ENCODE measurements around the gene ANKRD42.
"Not testable (repeated sequence)": the region's sequence is repeated elsewhere in the genome, so short reads cannot be mapped to it uniquely, and the experiment has no call there.

ANKRD42 gene

GRCh38 chr11:83249445-83249844 lies 55.9 kb downstream of the ANKRD42 start:
- peak in 1 of 4 experiments; percentile 2 for DNase-seq

GRCh38 chr11:83249972-83250593 lies 56.6 kb downstream of the ANKRD42 start:
- DNase-seq = peak; percentile 24 to 64 (median 43)

- DNase-seq = no peak
Observed at GRCh38 chr11:83252266-83252665, 58.8 kb downstream of the ANKRD42 start.

GRCh38 chr11:83252941-83253340 lies 59.4 kb downstream of the ANKRD42 start:
- DNase-seq = no peak

- no peak for DNase-seq
Observed at GRCh38 chr11:83255366-83255765, 61.9 kb downstream of the ANKRD42 start.

GRCh38 chr11:83256602-83257340 lies 63.3 kb downstream of the ANKRD42 start:
- DNase-seq = no peak

- no peak for DNase-seq
Observed at GRCh38 chr11:83257761-83258168, 64.3 kb downstream of the ANKRD42 start.

- DNase-seq = no peak
Observed at GRCh38 chr11:83259559-83259958, 66.0 kb downstream of the ANKRD42 start.

GRCh38 chr11:83265331-83265730 lies 71.8 kb downstream of the ANKRD42 start:
- DNase-seq = no peak

GRCh38 chr11:83269080-83269479 lies 75.6 kb downstream of the ANKRD42 start:
- DNase-seq = not testable (repeated sequence)

- DNase-seq = not testable (repeated sequence)
Observed at GRCh38 chr11:83271734-83272133, 78.2 kb downstream of the ANKRD42 start.

- no peak for DNase-seq
Observed at GRCh38 chr11:83272627-83273026, 79.1 kb downstream of the ANKRD42 start.

GRCh38 chr11:83275888-83276641 lies 82.6 kb downstream of the ANKRD42 start:
- DNase-seq = no peak

GRCh38 chr11:83278351-83278750 lies 84.8 kb downstream of the ANKRD42 start:
- DNase-seq = no peak

- no peak for DNase-seq
Observed at GRCh38 chr11:83280256-83280655, 86.7 kb downstream of the ANKRD42 start.

GRCh38 chr11:83282084-83282716 lies 88.7 kb downstream of the ANKRD42 start:
- DNase-seq = no peak

- peak in 1 of 4 experiments; percentile 7 for DNase-seq
Observed at GRCh38 chr11:83284501-83285150, 91.1 kb downstream of the ANKRD42 start.

- peak in 1 of 4 experiments; percentile 78 for DNase-seq
Observed at GRCh38 chr11:83285151-83285770, 91.7 kb downstream of the ANKRD42 start.

GRCh38 chr11:83285771-83286528 lies 92.4 kb downstream of the ANKRD42 start, which contains the start of gene CCDC90B:
Gene CCDC90B (minus strand): TSS chr11:83286367. CDS start chr11:83285972, 395 bp downstream.
- DNase-seq = peak; percentile 96 to 98 (median 98)

GRCh38 chr11:83287631-83288030 lies 94.1 kb downstream of the ANKRD42 start:
- no peak for DNase-seq
